VCaP (cell line): ENCODE data around the gene PRND.
"Not testable (repeated sequence)": the region's sequence is repeated elsewhere in the genome, so short reads cannot be mapped to it uniquely, and the experiment has no call there.

ENCODE experiments used
- H3K27ac ChIP-seq: fragments of 450-650 bp; 2 replicates; pipeline ENCODE4 v1.5.1; 2017
- TF ChIP-seq, protein P1 (sequence below): fragments of 450-650 bp; conservative IDR thresholded peaks from 2 replicates; pipeline ENCODE4 v1.5.1; 2017; ENCODE audit warnings: mild to moderate bottlenecking, moderate library complexity

PRND gene

DNA sequence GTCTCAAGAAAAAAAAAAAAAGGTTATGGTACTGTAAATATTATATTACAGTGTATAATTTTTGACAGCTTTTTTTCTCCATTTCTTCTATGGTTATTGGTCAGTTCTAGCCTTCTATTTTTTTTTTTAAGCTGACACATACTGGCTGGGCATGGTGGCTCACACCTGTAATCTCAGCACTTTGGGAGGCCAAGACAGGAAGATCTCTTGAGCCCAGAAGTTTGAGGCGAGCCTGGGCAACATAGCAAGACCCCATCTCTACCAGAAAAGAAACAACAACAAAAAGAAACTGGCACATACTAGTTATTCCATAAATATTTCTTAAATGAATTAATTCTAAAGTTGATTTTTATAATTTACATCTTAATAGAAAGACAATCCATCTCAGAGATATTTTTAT lies 27.6 kb upstream of the PRND start:
- TF ChIP-seq, protein P1, sequence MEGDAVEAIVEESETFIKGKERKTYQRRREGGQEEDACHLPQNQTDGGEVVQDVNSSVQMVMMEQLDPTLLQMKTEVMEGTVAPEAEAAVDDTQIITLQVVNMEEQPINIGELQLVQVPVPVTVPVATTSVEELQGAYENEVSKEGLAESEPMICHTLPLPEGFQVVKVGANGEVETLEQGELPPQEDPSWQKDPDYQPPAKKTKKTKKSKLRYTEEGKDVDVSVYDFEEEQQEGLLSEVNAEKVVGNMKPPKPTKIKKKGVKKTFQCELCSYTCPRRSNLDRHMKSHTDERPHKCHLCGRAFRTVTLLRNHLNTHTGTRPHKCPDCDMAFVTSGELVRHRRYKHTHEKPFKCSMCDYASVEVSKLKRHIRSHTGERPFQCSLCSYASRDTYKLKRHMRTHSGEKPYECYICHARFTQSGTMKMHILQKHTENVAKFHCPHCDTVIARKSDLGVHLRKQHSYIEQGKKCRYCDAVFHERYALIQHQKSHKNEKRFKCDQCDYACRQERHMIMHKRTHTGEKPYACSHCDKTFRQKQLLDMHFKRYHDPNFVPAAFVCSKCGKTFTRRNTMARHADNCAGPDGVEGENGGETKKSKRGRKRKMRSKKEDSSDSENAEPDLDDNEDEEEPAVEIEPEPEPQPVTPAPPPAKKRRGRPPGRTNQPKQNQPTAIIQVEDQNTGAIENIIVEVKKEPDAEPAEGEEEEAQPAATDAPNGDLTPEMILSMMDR, result no peak
- H3K27ac ChIP-seq, result no peak overlapping the region

DNA sequence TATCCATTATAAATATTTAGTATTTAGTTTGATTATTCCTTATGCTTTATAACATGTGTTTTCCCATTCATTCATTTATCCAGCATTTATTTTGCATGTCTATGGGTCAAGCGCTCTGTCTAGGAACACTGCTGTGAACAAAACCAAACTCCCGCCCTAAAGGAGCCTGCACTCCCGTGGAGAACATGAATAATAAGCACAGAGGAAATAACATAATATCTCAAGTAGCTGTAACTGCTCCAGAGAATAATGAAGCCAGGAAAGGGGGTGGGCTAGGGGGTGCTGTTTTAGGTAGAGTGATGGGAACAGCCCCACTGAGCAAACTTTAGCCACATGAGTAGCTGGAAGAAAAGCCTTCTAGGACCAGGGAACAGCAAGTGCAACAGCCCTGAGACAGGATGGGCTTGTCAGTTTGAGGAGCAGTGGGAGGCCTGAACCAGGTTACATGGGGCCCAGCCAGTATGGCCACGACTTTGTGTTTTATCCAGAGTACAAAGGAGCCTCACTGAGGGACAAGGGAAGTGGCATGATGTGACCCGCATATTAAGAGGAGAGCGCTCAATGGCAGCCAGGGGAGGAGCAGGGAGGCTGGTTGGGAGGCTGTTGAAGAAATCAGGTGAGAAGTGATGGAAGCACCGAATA lies 24.4 kb upstream of the PRND start:
- TF ChIP-seq, protein P1, result no peak
- no peak overlapping the region for H3K27ac ChIP-seq

DNA sequence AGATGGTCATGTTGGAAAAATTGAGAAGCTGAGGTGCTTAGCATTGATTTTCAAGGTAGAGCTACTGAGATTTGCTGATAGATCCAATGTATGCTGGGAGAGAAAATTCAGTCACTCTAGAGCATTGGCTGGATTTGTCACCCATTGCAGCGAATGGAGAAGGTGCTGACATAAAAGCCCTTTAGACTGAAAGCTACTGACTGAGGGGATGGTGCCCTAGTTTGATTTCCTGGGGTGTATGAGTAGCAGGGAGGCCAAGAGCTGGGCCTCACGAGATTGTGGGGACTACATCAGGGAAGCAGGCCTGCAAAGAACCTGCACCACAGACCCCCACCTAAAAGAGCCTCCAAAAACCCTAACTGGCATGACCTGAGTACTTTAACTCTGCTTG lies 23.9 kb upstream of the PRND start:
- TF ChIP-seq, protein P1, result no peak
- no peak overlapping the region for H3K27ac ChIP-seq

DNA sequence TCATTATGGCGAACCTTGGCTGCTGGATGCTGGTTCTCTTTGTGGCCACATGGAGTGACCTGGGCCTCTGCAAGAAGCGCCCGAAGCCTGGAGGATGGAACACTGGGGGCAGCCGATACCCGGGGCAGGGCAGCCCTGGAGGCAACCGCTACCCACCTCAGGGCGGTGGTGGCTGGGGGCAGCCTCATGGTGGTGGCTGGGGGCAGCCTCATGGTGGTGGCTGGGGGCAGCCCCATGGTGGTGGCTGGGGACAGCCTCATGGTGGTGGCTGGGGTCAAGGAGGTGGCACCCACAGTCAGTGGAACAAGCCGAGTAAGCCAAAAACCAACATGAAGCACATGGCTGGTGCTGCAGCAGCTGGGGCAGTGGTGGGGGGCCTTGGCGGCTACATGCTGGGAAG lies 22.5 kb upstream of the PRND start:
- TF ChIP-seq, protein P1, result no peak

DNA sequence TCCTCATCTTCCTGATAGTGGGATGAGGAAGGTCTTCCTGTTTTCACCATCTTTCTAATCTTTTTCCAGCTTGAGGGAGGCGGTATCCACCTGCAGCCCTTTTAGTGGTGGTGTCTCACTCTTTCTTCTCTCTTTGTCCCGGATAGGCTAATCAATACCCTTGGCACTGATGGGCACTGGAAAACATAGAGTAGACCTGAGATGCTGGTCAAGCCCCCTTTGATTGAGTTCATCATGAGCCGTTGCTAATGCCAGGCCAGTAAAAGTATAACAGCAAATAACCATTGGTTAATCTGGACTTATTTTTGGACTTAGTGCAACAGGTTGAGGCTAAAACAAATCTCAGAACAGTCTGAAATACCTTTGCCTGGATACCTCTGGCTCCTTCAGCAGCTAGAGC lies 21.8 kb upstream of the PRND start:
- TF ChIP-seq, protein P1, result no peak
- no peak overlapping the region for H3K27ac ChIP-seq

More for the DNA sequence above, 22.5 kb upstream of the PRND start:
- H3K27ac ChIP-seq, result no peak overlapping the region

DNA sequence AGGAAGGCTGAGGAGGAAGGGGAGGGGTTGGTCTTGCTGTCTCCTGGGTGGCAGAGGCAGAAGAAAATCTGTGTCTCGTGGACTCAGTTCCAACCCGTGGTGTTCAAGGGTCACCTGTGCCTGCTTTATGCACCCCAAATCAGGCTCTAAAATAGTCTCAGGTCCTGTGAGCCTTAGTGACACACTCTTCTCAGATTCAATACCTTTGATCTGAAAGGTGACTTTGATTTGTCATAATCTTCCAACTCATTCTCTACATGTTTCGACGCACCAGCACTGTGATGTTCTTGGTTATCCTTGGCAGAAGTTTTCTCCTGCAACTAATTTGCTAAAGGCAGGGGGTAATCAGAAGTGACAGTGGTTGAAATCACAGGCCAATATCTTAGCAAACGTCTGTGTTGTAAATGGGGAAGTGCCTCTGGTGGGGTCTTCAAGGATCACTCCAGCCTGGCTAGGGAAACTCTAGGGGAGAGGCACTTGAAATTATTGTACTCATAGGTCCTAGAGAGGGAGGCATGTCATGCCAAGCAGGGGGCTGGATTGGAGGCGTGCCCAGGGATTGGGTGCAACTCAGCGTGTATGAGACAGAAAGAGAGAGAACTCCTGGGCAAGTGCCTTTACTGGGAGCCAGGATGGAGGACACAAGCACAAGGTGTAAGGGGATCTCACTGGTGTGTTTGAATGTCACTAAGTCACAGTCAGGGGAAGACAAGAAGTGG lies 19.0 kb upstream of the PRND start:
- TF ChIP-seq, protein P1, result no peak
- no peak overlapping the region for H3K27ac ChIP-seq

DNA sequence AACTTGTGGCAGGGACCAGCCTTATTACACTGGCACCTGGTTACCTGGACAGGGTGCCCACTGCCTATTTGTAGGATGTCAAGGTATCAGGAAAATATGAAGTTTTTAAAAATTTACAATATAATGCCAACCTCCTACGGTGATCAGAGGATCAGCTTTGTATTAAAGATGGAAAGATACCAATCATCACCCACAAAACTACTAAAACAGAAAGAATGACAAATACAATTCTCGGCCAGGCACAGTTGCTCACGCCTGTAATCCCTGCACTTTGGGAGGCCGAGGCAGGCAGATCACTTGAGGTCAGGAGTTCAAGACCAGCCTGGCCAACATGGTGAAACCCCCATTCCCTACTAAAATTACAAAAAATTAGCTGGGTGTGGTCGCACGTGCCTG lies 18.4 kb upstream of the PRND start:
- TF ChIP-seq, protein P1, result no peak
- H3K27ac ChIP-seq, result no peak overlapping the region

DNA sequence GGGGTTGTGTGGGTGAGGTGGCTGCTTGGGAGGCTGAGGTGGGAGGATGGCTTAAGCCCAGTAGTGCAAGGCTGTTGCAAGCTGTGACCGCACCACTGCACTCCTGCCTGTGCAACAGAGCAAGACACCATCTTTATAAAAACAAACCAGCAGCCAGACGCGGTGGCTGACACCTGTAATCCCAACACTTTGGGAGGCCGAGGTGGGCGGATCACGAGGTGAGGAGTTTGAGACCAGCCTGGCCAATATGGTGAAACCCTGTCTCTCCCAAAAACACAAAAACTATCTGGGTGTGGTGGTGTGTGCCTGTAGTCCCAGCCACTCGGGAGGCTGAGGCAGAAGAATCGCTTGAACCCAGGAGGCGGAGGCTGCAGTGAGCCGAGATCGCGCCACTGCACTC lies 14.8 kb upstream of the PRND start:
- H3K27ac ChIP-seq, result not testable (repeated sequence)
